Choroid plexus epithelial cell (primary cell): ENCODE measurements around the gene DMRTB1.

ENCODE experiments used
- DNase-seq: peaks from one replicate; pipeline ENCODE4 v3.0.0-alpha.2; 2010; ENCODE audit warnings: low read depth
- H3K4me3 ChIP-seq: 2 replicates; pipeline ENCODE4 v1.5.1; 2011; ENCODE audit warnings: low read depth, mild to moderate bottlenecking, control low read depth, low read length, moderate library complexity
- CTCF ChIP-seq: conservative IDR thresholded peaks from 2 replicates; pipeline ENCODE4 v1.5.1; 2011; ENCODE audit warnings: low read depth, mild to moderate bottlenecking, control low read depth, inconsistent platforms, low read length, moderate library complexity

DMRTB1 gene

GRCh38 chr1:53459321-53460175 is at the start of gene DMRTB1:
Gene DMRTB1 (plus strand): TSS chr1:53459399. CDS start chr1:53459454, 55 bp downstream.
- no peak for DNase-seq
- H3K4me3 ChIP-seq: no peak within 1 kb of the TSS
- no peak for TF ChIP-seq CTCF

- no peak for DNase-seq
- no peak for TF ChIP-seq CTCF
- no peak overlapping the region for H3K4me3 ChIP-seq
Measured at GRCh38 chr1:53409695-53410094, 49.5 kb upstream of the DMRTB1 start.

GRCh38 chr1:53410100-53410541 is 49.1 kb upstream of the DMRTB1 start:
- TF ChIP-seq CTCF: no peak
- H3K4me3 ChIP-seq: no peak overlapping the region
- DNase-seq: peak; percentile 44

- H3K4me3 ChIP-seq: no peak overlapping the region
- TF ChIP-seq CTCF: no peak
- no peak for DNase-seq
Measured at GRCh38 chr1:53410701-53411100, 48.5 kb upstream of the DMRTB1 start.

DNA sequence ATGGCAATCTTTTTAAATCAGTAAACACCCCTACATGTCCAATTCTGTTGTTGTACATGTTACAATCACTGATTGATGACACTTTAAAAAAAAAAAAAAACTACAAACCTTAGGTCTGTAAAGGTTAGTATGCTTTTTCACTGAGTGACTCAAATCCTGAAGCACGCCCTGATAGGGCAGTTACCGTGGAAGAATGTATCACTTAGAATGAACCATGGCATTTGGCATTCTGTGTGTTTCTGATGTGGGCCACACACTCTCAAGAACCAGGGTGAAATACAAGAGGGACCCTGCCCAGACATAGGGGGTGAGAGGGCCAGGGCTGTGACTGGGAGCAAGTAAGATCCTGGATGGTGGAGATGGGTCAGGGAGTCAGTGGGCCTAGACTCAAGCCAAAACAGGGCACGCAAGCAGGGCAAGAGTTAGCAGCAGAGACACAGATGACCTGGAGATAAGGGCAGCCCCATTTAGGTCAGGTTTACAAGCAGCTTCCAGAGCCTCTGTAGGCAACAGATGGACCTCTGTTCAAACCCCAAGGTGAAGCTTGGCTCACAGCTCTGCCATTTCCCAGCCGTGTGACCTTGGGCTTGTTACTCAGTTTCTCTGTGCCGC is 47.6 kb upstream of the DMRTB1 start:
- H3K4me3 ChIP-seq: no peak overlapping the region
- no peak for TF ChIP-seq CTCF
- no peak for DNase-seq

- TF ChIP-seq CTCF: no peak
- no peak for DNase-seq
- no peak overlapping the region for H3K4me3 ChIP-seq
Measured at GRCh38 chr1:53412285-53413174, 46.7 kb upstream of the DMRTB1 start.
